Measurements from ENCODE around the gene PRR15. TPM values are rescaled to one million over a fixed set of nuclear protein-coding genes. Genes with fewer than 3 reads are reported as not detected.

PRR15 gene
- total RNA-seq, 1 donor from 2014 or later, result not detected

DNA sequence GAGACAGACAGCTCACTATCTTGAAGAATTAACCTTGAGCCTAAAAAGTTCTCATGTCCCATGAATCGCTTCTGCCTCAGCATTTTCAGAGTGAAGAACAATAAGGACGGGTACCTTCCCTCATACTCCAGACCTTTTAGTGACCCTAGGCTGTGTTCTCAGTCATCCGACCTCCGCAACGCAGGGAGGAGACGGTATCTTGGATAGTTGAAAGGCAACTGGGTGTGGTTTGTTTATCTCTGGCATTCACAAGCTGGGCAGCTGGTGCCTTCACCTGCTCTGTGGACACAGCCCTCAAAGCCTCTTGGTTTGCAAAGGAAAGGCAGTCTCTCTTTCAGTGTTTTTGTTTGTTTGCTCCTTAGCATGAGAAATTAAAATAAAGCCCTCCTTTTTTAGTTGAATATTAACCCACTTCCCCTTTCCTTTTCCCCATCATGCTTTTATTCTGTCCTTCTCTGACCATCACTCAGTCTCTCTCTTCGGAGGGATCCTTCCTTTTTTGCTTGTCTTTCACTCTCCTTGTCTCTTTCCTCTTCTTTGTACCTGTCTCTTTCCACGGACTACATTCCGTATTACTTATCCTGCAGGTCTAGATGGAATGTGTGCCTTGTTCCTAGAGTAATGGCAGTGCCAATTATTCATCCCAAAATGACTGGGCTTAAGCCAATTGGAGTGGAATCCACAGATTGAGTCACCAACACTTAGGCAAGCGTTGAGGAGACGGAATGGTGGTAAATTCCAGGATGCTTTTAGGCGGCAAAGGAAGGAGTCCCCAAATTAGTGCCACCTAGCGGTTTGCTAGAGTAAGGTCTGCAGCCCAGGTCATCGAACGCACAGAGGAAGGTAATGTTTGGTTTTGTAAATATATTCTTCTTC is 45.8 kb downstream of the PRR15 start:
- no peak for DNase-seq (ENCODE audit: low spot score)

DNA sequence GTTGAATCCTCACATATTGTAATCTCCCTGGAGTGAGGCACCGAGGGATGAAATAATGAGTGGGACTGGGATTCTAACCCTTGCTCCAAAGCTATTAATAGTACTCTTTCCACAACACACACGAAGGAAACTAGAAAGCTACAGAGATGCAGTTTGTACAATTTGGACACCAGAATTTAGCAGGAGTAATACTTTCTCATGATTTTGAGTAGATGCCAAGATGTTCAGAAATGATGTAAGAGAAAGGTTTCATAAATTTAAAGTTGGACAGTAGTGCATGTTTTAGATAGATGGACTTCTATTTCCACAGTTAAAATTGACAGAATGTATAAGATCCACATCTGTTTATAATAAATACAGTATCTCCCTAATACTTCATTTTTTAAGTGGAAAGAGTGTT is 46.5 kb downstream of the PRR15 start:
- DNase-seq (ENCODE audit: low spot score), result peak; percentile 21

DNA sequence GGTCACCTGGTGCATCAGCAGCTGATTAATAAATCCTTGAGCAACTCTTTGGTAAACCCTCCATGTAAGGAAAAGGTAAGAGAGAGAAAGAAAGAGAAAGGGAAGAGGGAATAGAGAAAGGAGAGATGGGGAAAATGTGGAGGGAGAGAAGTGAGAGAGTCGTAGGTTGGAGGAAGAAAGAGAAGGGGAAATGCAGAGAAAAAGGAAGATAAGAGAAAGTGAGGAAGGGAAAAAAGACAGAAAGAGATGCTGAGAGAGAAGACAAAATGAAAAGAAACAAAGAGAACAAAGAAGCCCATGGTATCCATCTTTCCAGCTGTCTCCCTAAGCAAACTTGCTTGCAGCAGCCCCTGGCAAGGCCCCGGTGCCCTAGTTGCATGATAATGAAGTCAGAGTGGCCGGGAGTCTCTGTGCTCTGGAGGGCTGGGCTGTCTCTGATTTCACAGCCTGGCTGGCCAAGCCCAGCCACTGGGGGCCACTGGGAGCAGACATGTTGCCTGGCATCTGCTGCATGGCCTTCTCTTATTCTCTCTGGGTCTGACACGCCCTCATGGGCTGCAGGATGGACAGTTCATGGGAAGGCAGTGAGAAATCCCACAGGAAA is 48.4 kb downstream of the PRR15 start:
- no peak for DNase-seq (ENCODE audit: low spot score)

DNA sequence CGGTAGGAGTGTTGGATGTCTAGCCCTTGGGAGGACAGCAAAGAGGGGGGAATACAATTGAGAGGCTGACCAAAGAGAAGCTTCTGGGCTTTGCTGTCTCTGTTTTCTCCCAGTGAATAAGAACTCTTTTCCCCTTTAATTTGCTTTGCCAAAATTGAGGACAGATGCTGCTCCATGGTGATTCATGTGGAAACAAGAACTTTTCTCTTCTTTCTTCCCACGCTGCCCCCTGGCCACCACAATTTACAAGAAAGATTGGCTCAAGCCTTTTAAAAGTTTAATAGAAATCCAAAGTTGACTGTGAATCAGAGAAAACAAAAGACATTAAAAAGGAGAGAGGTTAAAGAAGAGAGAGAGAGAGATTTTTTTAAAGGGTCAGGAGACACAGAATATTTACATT is 49.0 kb downstream of the PRR15 start:
- no peak for DNase-seq (ENCODE audit: low spot score)

DNA sequence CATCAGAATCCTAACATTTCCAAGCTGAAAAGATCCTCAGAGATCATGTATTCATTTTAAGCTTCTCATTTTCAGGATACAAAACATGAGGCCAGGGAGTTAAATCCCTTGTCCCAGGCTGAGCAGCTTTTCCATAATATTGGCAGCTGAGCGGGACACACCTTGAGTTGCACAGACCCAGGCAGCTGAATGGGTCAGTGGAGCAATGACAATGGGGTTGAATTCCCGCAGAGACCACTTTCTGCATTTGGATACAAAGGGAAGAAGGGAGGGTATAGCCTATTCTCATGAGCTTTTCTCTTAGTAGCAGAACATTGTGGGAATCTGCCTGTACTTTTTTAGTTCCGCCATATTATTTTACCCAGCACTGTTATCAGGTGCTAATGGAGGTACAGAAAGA is 49.5 kb downstream of the PRR15 start:
- no peak for DNase-seq (ENCODE audit: low spot score)

DNA sequence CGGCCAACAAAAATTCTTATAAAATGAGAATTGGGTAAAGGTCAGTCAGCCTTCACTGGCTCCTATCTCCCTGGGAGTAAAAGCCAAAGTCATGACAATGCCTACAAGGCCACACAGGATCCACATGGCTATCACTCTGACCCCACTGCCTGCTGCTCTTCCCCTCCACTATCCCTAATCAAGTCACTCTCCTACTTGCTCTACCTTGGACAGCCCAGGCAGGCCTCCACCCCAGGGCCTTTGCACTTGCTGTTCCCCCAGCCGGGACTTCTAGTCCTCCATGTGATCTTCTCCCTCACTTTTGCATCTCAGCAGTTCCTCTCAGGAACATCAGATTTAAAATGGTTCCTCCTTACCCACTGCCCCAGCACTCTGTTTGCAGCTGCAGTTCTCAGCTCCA is 50.6 kb downstream of the PRR15 start:
- DNase-seq (ENCODE audit: low spot score), result no peak

Other genes with a start within 250 kb of the PRR15 start
- 7.5 TPM for gene WIPF3, start 242.7 kb downstream of the PRR15 start, total RNA-seq (ENCODE audit: insufficient read depth, low replicate concordance)